Activated T-helper 17 cell treated with anti-CD3 and anti-CD28 coated beads, Interleukin-2, amount 50 U/mL, for 72 hours (primary cell): ENCODE measurements around the gene RHBDF2. TPM values are rescaled to one million over a fixed set of nuclear protein-coding genes. Genes with fewer than 3 reads are reported as not detected.

Source experiments
- ATAC-seq: fragments of 150-1000 bp; cut with Tn5 transposase; replicated peaks from 2 replicates; pipeline ENCODE4 v1.10.0; 2021; ENCODE audit warnings: mild to moderate bottlenecking, moderate library complexity
- H3K27ac Mint-ChIP-seq: one replicate; pipeline ENCODE4 v1.8.0; 2022; ENCODE audit warnings: mixed read lengths
- H3K27me3 Mint-ChIP-seq: one replicate; pipeline ENCODE4 v1.8.0; 2022; ENCODE audit warnings: mixed read lengths
- H3K36me3 Mint-ChIP-seq: one replicate; pipeline ENCODE4 v1.8.0; 2022; ENCODE audit warnings: low read depth, mild to moderate bottlenecking, mixed read lengths
- H3K4me1 Mint-ChIP-seq: one replicate; pipeline ENCODE4 v1.8.0; 2022; ENCODE audit warnings: mixed read lengths
- H3K4me3 Mint-ChIP-seq: one replicate; pipeline ENCODE4 v1.8.0; 2022; ENCODE audit warnings: mild to moderate bottlenecking, mixed read lengths
- H3K9me3 Mint-ChIP-seq: one replicate; pipeline ENCODE4 v1.8.0; 2022; ENCODE audit warnings: mixed read lengths
- total RNA-seq, 2 donors: library from RNA; stranded (reverse); gene quantifications; one replicate each; pipeline ENCODE4 v1.2.3, GENCODE V29; 2022

Gene RHBDF2
- total RNA-seq, 2 donors from 2014 or later: 33.3 to 56.5 TPM

- Mint-ChIP-seq H3K9me3 (no peaks in the 10 kb centered on the region), H3K4me3 (peak overlapping the region; percentile 92), H3K27ac (peak overlapping the region; percentile 98), H3K36me3 (peaks cover 13% of the 10 kb centered on the region), H3K27me3 (no peaks in the 10 kb centered on the region), H3K4me1 (peaks cover 17% of the 10 kb centered on the region)
- peak; percentile 46 for ATAC-seq
Measured at GRCh38 chr17:76492123-76492988, 8.9 kb downstream of the RHBDF2 start.

- H3K4me3 Mint-ChIP-seq: peak overlapping the region; percentile 92
- H3K9me3 Mint-ChIP-seq: no peaks in the 10 kb centered on the region
- H3K27me3 Mint-ChIP-seq: no peaks in the 10 kb centered on the region
- peaks cover 15% of the 10 kb centered on the region for H3K4me1 Mint-ChIP-seq
- no peak for ATAC-seq
- H3K36me3 Mint-ChIP-seq: peaks cover 15% of the 10 kb centered on the region
- peak overlapping the region; percentile 98 for H3K27ac Mint-ChIP-seq
Measured at GRCh38 chr17:76491271-76492122, 9.7 kb downstream of the RHBDF2 start.

GRCh38 chr17:76490112-76490710 is 11.0 kb downstream of the RHBDF2 start:
- ATAC-seq: no peak
- H3K36me3 Mint-ChIP-seq: peaks cover 21% of the 10 kb centered on the region
- H3K4me3 Mint-ChIP-seq: no peak overlapping the region
- peak overlapping the region; percentile 41 for H3K27ac Mint-ChIP-seq
- H3K9me3 Mint-ChIP-seq: no peaks in the 10 kb centered on the region
- no peaks in the 10 kb centered on the region for H3K27me3 Mint-ChIP-seq
- peaks cover 15% of the 10 kb centered on the region for H3K4me1 Mint-ChIP-seq

- Mint-ChIP-seq H3K4me1 (peaks cover 5% of the 10 kb centered on the region), H3K36me3 (peaks cover 29% of the 10 kb centered on the region), H3K9me3 (no peaks in the 10 kb centered on the region), H3K27ac (no peak overlapping the region), H3K27me3 (no peaks in the 10 kb centered on the region), H3K4me3 (no peak overlapping the region)
- ATAC-seq: no peak
Measured at GRCh38 chr17:76487451-76488192, 13.6 kb downstream of the RHBDF2 start.

GRCh38 chr17:76485569-76485968 is 15.7 kb downstream of the RHBDF2 start:
- Mint-ChIP-seq H3K36me3 (peaks cover 38% of the 10 kb centered on the region), H3K4me1 (no peaks in the 10 kb centered on the region), H3K9me3 (no peaks in the 10 kb centered on the region), H3K4me3 (no peak overlapping the region), H3K27me3 (no peaks in the 10 kb centered on the region), H3K27ac (peak overlapping the region; percentile 30)
- ATAC-seq: no peak

GRCh38 chr17:76484228-76484725 is 16.9 kb downstream of the RHBDF2 start:
- no peaks in the 10 kb centered on the region for H3K27me3 Mint-ChIP-seq
- no peak overlapping the region for H3K4me3 Mint-ChIP-seq
- no peak for ATAC-seq
- peak overlapping the region; percentile 2 for H3K27ac Mint-ChIP-seq
- peaks cover 42% of the 10 kb centered on the region for H3K36me3 Mint-ChIP-seq
- no peaks in the 10 kb centered on the region for H3K9me3 Mint-ChIP-seq
- H3K4me1 Mint-ChIP-seq: no peaks in the 10 kb centered on the region

- no peak for ATAC-seq
- Mint-ChIP-seq H3K36me3 (peaks cover 41% of the 10 kb centered on the region), H3K4me3 (no peak overlapping the region), H3K4me1 (no peaks in the 10 kb centered on the region), H3K9me3 (no peaks in the 10 kb centered on the region), H3K27me3 (no peaks in the 10 kb centered on the region), H3K27ac (peak overlapping the region; percentile 67)
Measured at GRCh38 chr17:76481071-76481655, 20.1 kb downstream of the RHBDF2 start.

GRCh38 chr17:76480632-76481031 is 20.6 kb downstream of the RHBDF2 start:
- ATAC-seq: no peak
- peak overlapping the region; percentile 67 for H3K27ac Mint-ChIP-seq
- H3K36me3 Mint-ChIP-seq: peaks cover 37% of the 10 kb centered on the region
- no peak overlapping the region for H3K4me3 Mint-ChIP-seq
- H3K27me3 Mint-ChIP-seq: no peaks in the 10 kb centered on the region
- no peaks in the 10 kb centered on the region for H3K4me1 Mint-ChIP-seq
- H3K9me3 Mint-ChIP-seq: no peaks in the 10 kb centered on the region

GRCh38 chr17:76479515-76480060 is 21.6 kb downstream of the RHBDF2 start:
- no peaks in the 10 kb centered on the region for H3K9me3 Mint-ChIP-seq
- ATAC-seq: no peak
- H3K27ac Mint-ChIP-seq: no peak overlapping the region
- no peak overlapping the region for H3K4me3 Mint-ChIP-seq
- no peaks in the 10 kb centered on the region for H3K4me1 Mint-ChIP-seq
- H3K36me3 Mint-ChIP-seq: peaks cover 32% of the 10 kb centered on the region
- no peaks in the 10 kb centered on the region for H3K27me3 Mint-ChIP-seq

GRCh38 chr17:76478730-76479514 is 22.3 kb downstream of the RHBDF2 start:
- no peak overlapping the region for H3K4me3 Mint-ChIP-seq
- no peaks in the 10 kb centered on the region for H3K27me3 Mint-ChIP-seq
- no peaks in the 10 kb centered on the region for H3K4me1 Mint-ChIP-seq
- H3K9me3 Mint-ChIP-seq: no peaks in the 10 kb centered on the region
- H3K27ac Mint-ChIP-seq: no peak overlapping the region
- peaks cover 25% of the 10 kb centered on the region for H3K36me3 Mint-ChIP-seq
- no peak for ATAC-seq

GRCh38 chr17:76478097-76478496 is 23.1 kb downstream of the RHBDF2 start:
- no peaks in the 10 kb centered on the region for H3K4me1 Mint-ChIP-seq
- no peak overlapping the region for H3K27ac Mint-ChIP-seq
- no peak overlapping the region for H3K4me3 Mint-ChIP-seq
- H3K27me3 Mint-ChIP-seq: no peaks in the 10 kb centered on the region
- peaks cover 25% of the 10 kb centered on the region for H3K36me3 Mint-ChIP-seq
- no peak for ATAC-seq
- H3K9me3 Mint-ChIP-seq: no peaks in the 10 kb centered on the region

GRCh38 chr17:76477576-76477975 is 23.6 kb downstream of the RHBDF2 start:
- no peak for ATAC-seq
- peaks cover 30% of the 10 kb centered on the region for H3K36me3 Mint-ChIP-seq
- H3K4me3 Mint-ChIP-seq: no peak overlapping the region
- no peaks in the 10 kb centered on the region for H3K4me1 Mint-ChIP-seq
- no peaks in the 10 kb centered on the region for H3K9me3 Mint-ChIP-seq
- H3K27ac Mint-ChIP-seq: no peak overlapping the region
- no peaks in the 10 kb centered on the region for H3K27me3 Mint-ChIP-seq

- no peaks in the 10 kb centered on the region for H3K9me3 Mint-ChIP-seq
- no peak for ATAC-seq
- H3K27ac Mint-ChIP-seq: no peak overlapping the region
- H3K27me3 Mint-ChIP-seq: no peaks in the 10 kb centered on the region
- peaks cover 26% of the 10 kb centered on the region for H3K36me3 Mint-ChIP-seq
- no peak overlapping the region for H3K4me3 Mint-ChIP-seq
- no peaks in the 10 kb centered on the region for H3K4me1 Mint-ChIP-seq
Measured at GRCh38 chr17:76476736-76477135, 24.5 kb downstream of the RHBDF2 start.
